NCI-H524 treated with DMSO at 0.1 percent for 48 hours (cell line): Measurements from ENCODE around the gene ETHE1.
"Not testable (repeated sequence)": the region's sequence is repeated elsewhere in the genome, so short reads cannot be mapped to it uniquely, and the experiment has no call there.

Source experiments
- DNase-seq: peaks from one replicate; lab custom pipeline; 2025; lab: John Stamatoyannopoulos, UW

ETHE1 gene

GRCh38 chr19:43523696-43524095, 3.3 kb downstream of the ETHE1 start:
- DNase-seq = not testable (repeated sequence)

GRCh38 chr19:43522929-43523328, 4.1 kb downstream of the ETHE1 start:
- no peak for DNase-seq

GRCh38 chr19:43519436-43520088, 7.4 kb downstream of the ETHE1 start:
- no peak for DNase-seq

GRCh38 chr19:43518051-43518450, 8.9 kb downstream of the ETHE1 start:
- DNase-seq = no peak

GRCh38 chr19:43512399-43512798, 14.6 kb downstream of the ETHE1 start:
- not testable (repeated sequence) for DNase-seq

- DNase-seq = no peak
Measured at GRCh38 chr19:43511324-43511723, 15.7 kb downstream of the ETHE1 start.

GRCh38 chr19:43510713-43511112, 16.3 kb downstream of the ETHE1 start:
- no peak for DNase-seq

- no peak for DNase-seq
Measured at GRCh38 chr19:43507880-43508279, 19.1 kb downstream of the ETHE1 start.

GRCh38 chr19:43506629-43507028, 20.4 kb downstream of the ETHE1 start:
- DNase-seq = no peak

- DNase-seq = no peak
Measured at GRCh38 chr19:43505941-43506340, 21.1 kb downstream of the ETHE1 start.

- DNase-seq = no peak
Measured at GRCh38 chr19:43505186-43505456, 21.9 kb downstream of the ETHE1 start.

- DNase-seq = no peak
Measured at GRCh38 chr19:43504426-43505185, 22.4 kb downstream of the ETHE1 start, which contains the start of gene PHLDB3. TSS of gene PHLDB3 (minus strand) at chr19:43504746. CDS start at chr19:43504118, 628 bp downstream.

- DNase-seq = peak; percentile 23
Measured at GRCh38 chr19:43503501-43504425, 23.2 kb downstream of the ETHE1 start.

GRCh38 chr19:43502419-43502976, 24.5 kb downstream of the ETHE1 start:
- no peak for DNase-seq

GRCh38 chr19:43501661-43502418, 25.2 kb downstream of the ETHE1 start:
- no peak for DNase-seq

- no peak for DNase-seq
Measured at GRCh38 chr19:43499042-43499441, 28.0 kb downstream of the ETHE1 start.

GRCh38 chr19:43498233-43498842, 28.7 kb downstream of the ETHE1 start:
- DNase-seq = no peak

GRCh38 chr19:43496960-43497359, 30.0 kb downstream of the ETHE1 start:
- no peak for DNase-seq

GRCh38 chr19:43495082-43495481, 31.9 kb downstream of the ETHE1 start:
- no peak for DNase-seq

GRCh38 chr19:43490759-43491158, 36.2 kb downstream of the ETHE1 start:
- no peak for DNase-seq

GRCh38 chr19:43489979-43490599, 36.9 kb downstream of the ETHE1 start:
- DNase-seq = no peak
